HL-60 (cell line): ENCODE measurements around the gene EIF4G3.

ENCODE experiments used
- DNase-seq, 2 experiments: peaks; one replicate each; pipeline ENCODE4 v3.0.0-alpha.2; 2010 to 2020; ENCODE audit warnings: low read depth in 1 of 2, low spot score in 1 of 2
- H3K27ac ChIP-seq: fragments of 250-450 bp; sonication (Bioruptor Pico); replicated peaks from 2 replicates; pipeline ENCODE4 v1.5.1; 2020; ENCODE audit warnings: mild to moderate bottlenecking, moderate library complexity
- H3K27me3 ChIP-seq: fragments of 250-450 bp; sonication (Bioruptor Pico); 2 replicates; pipeline ENCODE4 v1.5.1; 2021; ENCODE audit warnings: mild to moderate bottlenecking, moderate library complexity; ENCODE audit not compliant: insufficient read depth, poor library complexity, severe bottlenecking
- H3K4me3 ChIP-seq: replicated peaks from 2 replicates; pipeline ENCODE4 v1.5.1; 2011; ENCODE audit warnings: mild to moderate bottlenecking, control low read depth, low read length; ENCODE audit not compliant: insufficient read depth
- GABPA ChIP-seq: IDR thresholded peaks from 2 replicates; pipeline ENCODE4 v1.6.1; 2012; ENCODE audit warnings: low read depth
- POLR2AphosphoS5 ChIP-seq: IDR thresholded peaks from 2 replicates; pipeline ENCODE4 v1.6.1; 2012; ENCODE audit warnings: low read depth
- SPI1 ChIP-seq: IDR thresholded peaks from 2 replicates; pipeline ENCODE4 v1.6.1; 2012; ENCODE audit warnings: low read depth, mild to moderate bottlenecking, borderline replicate concordance
- TF ChIP-seq, protein P1 (sequence below): IDR thresholded peaks from one replicate; pipeline ENCODE4 v1.5.1; 2011; ENCODE audit warnings: low read length, control low read depth, inconsistent platforms; ENCODE audit not compliant: insufficient read depth
- TF ChIP-seq, protein P2 (sequence below): IDR thresholded peaks from 2 replicates; pipeline ENCODE4 v1.6.1; 2012; ENCODE audit warnings: low read depth; ENCODE audit not compliant: insufficient replicate concordance

EIF4G3 gene

DNA sequence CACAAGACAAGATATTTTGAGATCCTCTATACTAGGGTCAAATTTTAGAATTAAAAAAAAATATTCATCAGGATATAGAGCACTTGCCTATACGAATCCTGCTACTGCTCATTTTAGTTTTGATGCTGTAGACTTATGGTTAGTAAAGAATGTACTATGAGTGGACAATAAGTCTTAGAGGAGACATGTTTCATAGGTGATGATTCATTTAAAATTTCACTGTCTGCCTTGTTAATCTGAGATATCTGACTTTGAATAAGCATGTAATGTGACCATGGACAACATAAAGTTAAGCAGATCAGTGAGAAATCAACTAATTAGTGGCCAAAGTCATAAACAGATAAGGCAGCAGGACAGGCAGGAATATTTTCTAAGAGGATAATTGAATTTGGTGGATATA, 282.8 kb downstream of the EIF4G3 start:
- H3K27ac ChIP-seq, result no peak overlapping the region
- no peak for DNase-seq
- H3K27me3 ChIP-seq, result no peaks in the 10 kb centered on the region
- no peak for TF ChIP-seq GABPA
- TF ChIP-seq, protein P1, sequence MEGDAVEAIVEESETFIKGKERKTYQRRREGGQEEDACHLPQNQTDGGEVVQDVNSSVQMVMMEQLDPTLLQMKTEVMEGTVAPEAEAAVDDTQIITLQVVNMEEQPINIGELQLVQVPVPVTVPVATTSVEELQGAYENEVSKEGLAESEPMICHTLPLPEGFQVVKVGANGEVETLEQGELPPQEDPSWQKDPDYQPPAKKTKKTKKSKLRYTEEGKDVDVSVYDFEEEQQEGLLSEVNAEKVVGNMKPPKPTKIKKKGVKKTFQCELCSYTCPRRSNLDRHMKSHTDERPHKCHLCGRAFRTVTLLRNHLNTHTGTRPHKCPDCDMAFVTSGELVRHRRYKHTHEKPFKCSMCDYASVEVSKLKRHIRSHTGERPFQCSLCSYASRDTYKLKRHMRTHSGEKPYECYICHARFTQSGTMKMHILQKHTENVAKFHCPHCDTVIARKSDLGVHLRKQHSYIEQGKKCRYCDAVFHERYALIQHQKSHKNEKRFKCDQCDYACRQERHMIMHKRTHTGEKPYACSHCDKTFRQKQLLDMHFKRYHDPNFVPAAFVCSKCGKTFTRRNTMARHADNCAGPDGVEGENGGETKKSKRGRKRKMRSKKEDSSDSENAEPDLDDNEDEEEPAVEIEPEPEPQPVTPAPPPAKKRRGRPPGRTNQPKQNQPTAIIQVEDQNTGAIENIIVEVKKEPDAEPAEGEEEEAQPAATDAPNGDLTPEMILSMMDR, result no peak
- TF ChIP-seq, protein P2, sequence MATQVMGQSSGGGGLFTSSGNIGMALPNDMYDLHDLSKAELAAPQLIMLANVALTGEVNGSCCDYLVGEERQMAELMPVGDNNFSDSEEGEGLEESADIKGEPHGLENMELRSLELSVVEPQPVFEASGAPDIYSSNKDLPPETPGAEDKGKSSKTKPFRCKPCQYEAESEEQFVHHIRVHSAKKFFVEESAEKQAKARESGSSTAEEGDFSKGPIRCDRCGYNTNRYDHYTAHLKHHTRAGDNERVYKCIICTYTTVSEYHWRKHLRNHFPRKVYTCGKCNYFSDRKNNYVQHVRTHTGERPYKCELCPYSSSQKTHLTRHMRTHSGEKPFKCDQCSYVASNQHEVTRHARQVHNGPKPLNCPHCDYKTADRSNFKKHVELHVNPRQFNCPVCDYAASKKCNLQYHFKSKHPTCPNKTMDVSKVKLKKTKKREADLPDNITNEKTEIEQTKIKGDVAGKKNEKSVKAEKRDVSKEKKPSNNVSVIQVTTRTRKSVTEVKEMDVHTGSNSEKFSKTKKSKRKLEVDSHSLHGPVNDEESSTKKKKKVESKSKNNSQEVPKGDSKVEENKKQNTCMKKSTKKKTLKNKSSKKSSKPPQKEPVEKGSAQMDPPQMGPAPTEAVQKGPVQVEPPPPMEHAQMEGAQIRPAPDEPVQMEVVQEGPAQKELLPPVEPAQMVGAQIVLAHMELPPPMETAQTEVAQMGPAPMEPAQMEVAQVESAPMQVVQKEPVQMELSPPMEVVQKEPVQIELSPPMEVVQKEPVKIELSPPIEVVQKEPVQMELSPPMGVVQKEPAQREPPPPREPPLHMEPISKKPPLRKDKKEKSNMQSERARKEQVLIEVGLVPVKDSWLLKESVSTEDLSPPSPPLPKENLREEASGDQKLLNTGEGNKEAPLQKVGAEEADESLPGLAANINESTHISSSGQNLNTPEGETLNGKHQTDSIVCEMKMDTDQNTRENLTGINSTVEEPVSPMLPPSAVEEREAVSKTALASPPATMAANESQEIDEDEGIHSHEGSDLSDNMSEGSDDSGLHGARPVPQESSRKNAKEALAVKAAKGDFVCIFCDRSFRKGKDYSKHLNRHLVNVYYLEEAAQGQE, result no peak
- no peak for TF ChIP-seq POLR2AphosphoS5
- TF ChIP-seq SPI1, result no peak
- H3K4me3 ChIP-seq, result no peak overlapping the region

DNA sequence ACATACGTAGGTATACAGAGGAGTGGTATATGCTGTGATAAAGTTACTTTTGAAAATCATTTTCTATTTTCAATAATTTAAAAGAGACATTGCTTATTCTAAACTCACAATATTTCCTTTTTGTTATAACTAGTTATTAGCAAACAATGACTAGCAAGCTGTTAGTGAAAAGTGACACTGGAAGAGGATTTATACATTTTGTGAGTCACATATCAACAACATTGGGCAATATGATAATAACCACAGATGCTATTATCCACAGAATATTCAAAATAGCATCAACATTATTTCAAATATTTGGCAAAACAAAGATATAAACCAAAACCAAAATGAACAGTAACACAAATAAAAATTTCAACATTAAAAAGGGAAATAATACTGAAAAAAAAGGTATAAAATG, 285.6 kb downstream of the EIF4G3 start:
- no peak for DNase-seq

DNA sequence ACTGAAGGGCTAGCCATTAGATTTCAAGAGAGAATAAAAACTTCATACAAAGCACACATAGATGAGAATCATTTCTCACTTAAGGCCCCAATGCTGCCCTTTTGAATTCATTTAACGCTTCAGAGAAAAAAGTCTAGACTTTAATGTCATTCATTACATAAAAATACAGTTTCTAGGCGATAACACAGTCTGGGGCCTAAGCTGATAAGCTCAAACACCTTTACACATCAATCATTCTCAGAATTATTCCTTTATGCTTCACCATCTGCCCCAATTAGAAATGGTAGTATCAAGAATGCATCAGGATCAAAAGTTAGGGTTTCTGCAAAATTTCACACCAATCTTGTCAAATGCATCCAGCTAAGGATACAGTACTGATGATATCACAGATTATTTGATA, 289.5 kb downstream of the EIF4G3 start:
- DNase-seq, result no peak
- Histone ChIP-seq H3K27me3 (no peaks in the 10 kb centered on the region), H3K4me3 (no peak overlapping the region), H3K27ac (no peak overlapping the region)
- TF ChIP-seq, protein P1, result no peak
- no peak for TF ChIP-seq POLR2AphosphoS5
- TF ChIP-seq GABPA, result no peak
- TF ChIP-seq, protein P2, result no peak
- no peak for TF ChIP-seq SPI1

More for the DNA sequence above, 285.6 kb downstream of the EIF4G3 start:
- Histone ChIP-seq H3K4me3 (no peak overlapping the region), H3K27ac (no peak overlapping the region), H3K27me3 (no peaks in the 10 kb centered on the region)
- TF ChIP-seq, protein P2, result no peak
- TF ChIP-seq, protein P1, result no peak
- no peak for TF ChIP-seq GABPA
- TF ChIP-seq SPI1, result no peak
